CD4-positive, alpha-beta T cell treated with Interleukin-17A for 1 hour (primary cell): Measurements from ENCODE around the gene SCAND1.

ENCODE experiments used
- DNase-seq: peaks from one replicate; pipeline ENCODE4 v3.0.0-alpha.2; 2020

The SCAND1 gene

GRCh38 chr20:35903843-35904242 is 50.5 kb downstream of the SCAND1 start:
- DNase-seq, result no peak
